WTC11 (cell line): ENCODE results near the gene FOXI1. TPM values are rescaled to one million over a fixed set of nuclear protein-coding genes. Genes with fewer than 3 reads are reported as not detected.

Experiments used
- ATAC-seq: fragments of 200-7000 bp; cut with Tn5 transposase; 2 replicates; pipeline ENCODE4 v1.10.0; 2021; ENCODE audit warnings: mild to moderate bottlenecking, moderate library complexity
- CTCF ChIA-PET: fragments of 300-600 bp; sonication (Branson Sonifier 250); formaldehyde crosslinking; loops from one replicate; lab custom pipeline; 2021; ENCODE audit warnings: antibody characterized with exemption; lab: Charles Lee
- POLR2A ChIA-PET: fragments of 350-600 bp; sonication (Branson Sonifier 250); formaldehyde crosslinking; loops from one replicate; lab custom pipeline; 2021; ENCODE audit warnings: antibody characterized with exemption; lab: Charles Lee
- DNase-seq: peaks from one replicate; pipeline ENCODE4 v3.0.0; 2021; ENCODE audit warnings: low spot score
- H3K27ac Mint-ChIP-seq: 2 replicates; pipeline ENCODE4 v1.8.0; 2021; ENCODE audit warnings: mixed read lengths
- H3K27me3 Mint-ChIP-seq: 2 replicates; pipeline ENCODE4 v1.8.0; 2021; ENCODE audit warnings: low read depth, mild to moderate bottlenecking, moderate library complexity, mixed read lengths
- H3K36me3 Mint-ChIP-seq: 2 replicates; pipeline ENCODE4 v1.8.0; 2021; ENCODE audit warnings: mixed read lengths
- H3K4me1 Mint-ChIP-seq: 2 replicates; pipeline ENCODE4 v1.8.0; 2022; ENCODE audit warnings: mixed read lengths
- H3K4me3 Mint-ChIP-seq: 2 replicates; pipeline ENCODE4 v1.8.0; 2021; ENCODE audit warnings: mild to moderate bottlenecking, moderate library complexity, mixed read lengths
- H3K9me3 Mint-ChIP-seq: 2 replicates; pipeline ENCODE4 v1.8.0; 2021; ENCODE audit warnings: mixed read lengths
- AR ChIP-seq: fragments of 250-450 bp; sonication (Bioruptor Pico); IDR thresholded peaks from 2 replicates; pipeline ENCODE4 v1.9.0; 2021; ENCODE audit warnings: mild to moderate bottlenecking
- ARID4B ChIP-seq: sonication (generic); formaldehyde crosslinking; IDR thresholded peaks from 2 replicates; pipeline ENCODE4 v1.8.0; 2023; ENCODE audit warnings: missing genetic modification reagents, mild to moderate bottlenecking, borderline replicate concordance
- ATF2 ChIP-seq: sonication (generic); formaldehyde crosslinking; IDR thresholded peaks from 2 replicates; pipeline ENCODE4 v1.8.1; 2022; ENCODE audit warnings: low read depth, missing genetic modification reagents, borderline replicate concordance
- ATF3 ChIP-seq: sonication (generic); formaldehyde crosslinking; conservative IDR thresholded peaks from 2 replicates; pipeline ENCODE4 v1.8.1; 2022; ENCODE audit warnings: mild to moderate bottlenecking, missing genetic modification reagents
- CREM ChIP-seq: sonication (generic); formaldehyde crosslinking; IDR thresholded peaks from 2 replicates; pipeline ENCODE4 v1.8.1; 2022; ENCODE audit warnings: mild to moderate bottlenecking, missing genetic modification reagents, moderate library complexity
- GRHL2 ChIP-seq: fragments of 250-450 bp; sonication (Bioruptor Pico); IDR thresholded peaks from 2 replicates; pipeline ENCODE4 v1.8.0; 2022; ENCODE audit warnings: mild to moderate bottlenecking, moderate library complexity; ENCODE audit not compliant: insufficient replicate concordance, severe bottlenecking
- NFE2L1 ChIP-seq: sonication (generic); formaldehyde crosslinking; IDR thresholded peaks from 2 replicates; pipeline ENCODE4 v1.8.1; 2023; ENCODE audit warnings: missing genetic modification reagents
- NFYB ChIP-seq: sonication (generic); formaldehyde crosslinking; conservative IDR thresholded peaks from 2 replicates; pipeline ENCODE4 v1.8.0; 2022; ENCODE audit warnings: low read depth, missing genetic modification reagents
- OVOL2 ChIP-seq: fragments of 250-450 bp; sonication (Bioruptor Pico); IDR thresholded peaks from 2 replicates; pipeline ENCODE4 v1.9.0; 2021; ENCODE audit warnings: mild to moderate bottlenecking, borderline replicate concordance
- PREB ChIP-seq: sonication (generic); formaldehyde crosslinking; IDR thresholded peaks from 2 replicates; pipeline ENCODE4 v1.8.1; 2022; ENCODE audit warnings: mild to moderate bottlenecking, missing genetic modification reagents, moderate library complexity, borderline replicate concordance
- RORB ChIP-seq: fragments of 250-450 bp; sonication (Bioruptor Pico); IDR thresholded peaks from 2 replicates; pipeline ENCODE4 v1.9.0; 2021; ENCODE audit warnings: mild to moderate bottlenecking
- STAT6 ChIP-seq: sonication (generic); formaldehyde crosslinking; conservative IDR thresholded peaks from 2 replicates; pipeline ENCODE4 v1.8.1; 2023; ENCODE audit warnings: mild to moderate bottlenecking, low read depth, missing genetic modification reagents, moderate library complexity
- TCF7 ChIP-seq: sonication (generic); formaldehyde crosslinking; IDR thresholded peaks from 2 replicates; pipeline ENCODE4 v1.8.0; 2022; ENCODE audit warnings: mild to moderate bottlenecking, low read depth, missing genetic modification reagents, moderate library complexity
- ZNF219 ChIP-seq: sonication (generic); formaldehyde crosslinking; IDR thresholded peaks from 2 replicates; pipeline ENCODE4 v1.8.0; 2023; ENCODE audit warnings: missing genetic modification reagents, mild to moderate bottlenecking, borderline replicate concordance
- ZNF232 ChIP-seq: sonication (generic); formaldehyde crosslinking; IDR thresholded peaks from 2 replicates; pipeline ENCODE4 v1.8.0; 2022; ENCODE audit warnings: mild to moderate bottlenecking, missing genetic modification reagents
- ZNF317 ChIP-seq: sonication (generic); formaldehyde crosslinking; IDR thresholded peaks from 2 replicates; pipeline ENCODE4 v1.8.1; 2023; ENCODE audit warnings: low read depth, mild to moderate bottlenecking, moderate library complexity, missing genetic modification reagents, borderline replicate concordance
- ZNF512 ChIP-seq: sonication (generic); formaldehyde crosslinking; IDR thresholded peaks from 2 replicates; pipeline ENCODE4 v1.8.1; 2022; ENCODE audit warnings: missing genetic modification reagents, borderline replicate concordance
- total RNA-seq: library from RNA; stranded (reverse); gene quantifications from 3 replicates; pipeline ENCODE4 v1.2.3, GENCODE V29; 2021

Gene FOXI1
- total RNA-seq, 1 experiment from 2014 or later, result not detected

- TF ChIP-seq CREM (CRISPR knock-in tag) (no peak), TCF7 (CRISPR knock-in tag) (no peak), PREB (CRISPR knock-in tag) (no peak), ZNF317 (no peak), AR (no peak)
These were observed 30.0 kb upstream of the FOXI1 start (continued) for GRCh38 chr5:170075696-170076095.

- no peak overlapping the region for H3K4me3 Mint-ChIP-seq
- TF ChIP-seq OVOL2 (CRISPR knock-in tag) (no peak), STAT6 (CRISPR knock-in tag) (no peak), ZNF219 (no peak), ARID4B (no peak), GRHL2 (no peak), NFYB (no peak), NFE2L1 (CRISPR knock-in tag) (no peak), RORB (CRISPR knock-in tag) (no peak), ATF3 (no peak), ZNF232 (CRISPR knock-in tag) (no peak), ZNF512 (CRISPR knock-in tag) (no peak), ATF2 (CRISPR knock-in tag) (no peak)
- DNase-seq, result no peak
- no peak overlapping the region for H3K27ac Mint-ChIP-seq
- no peaks in the 10 kb centered on the region; the same call in 1 of the 2 replicates for H3K27me3 Mint-ChIP-seq
- ChIA-PET POLR2A (no interaction called here), CTCF (interaction anchor here (2.3 kb wide), 1 partner anchor 140 kb away, joined by 8 read pairs; no protein-coding TSS in a partner anchor)
- no peaks in the 10 kb centered on the region for H3K4me1 Mint-ChIP-seq
- no peaks in the 10 kb centered on the region for H3K36me3 Mint-ChIP-seq
- H3K9me3 Mint-ChIP-seq, result no peaks in the 10 kb centered on the region
- no peak for ATAC-seq
These were observed 29.5 kb upstream of the FOXI1 start for GRCh38 chr5:170076211-170076610.
